GM12873 (cell line): ENCODE data around the gene SLC31A2.

Source experiments
- TF ChIP-seq, protein P1 (sequence below): IDR thresholded peaks from 2 replicates; pipeline ENCODE4 v1.5.1; 2012; ENCODE audit warnings: low read depth, mild to moderate bottlenecking, moderate library complexity, low read length, control low read depth; ENCODE audit not compliant: insufficient read depth; ENCODE audit errors: missing control alignments

SLC31A2 gene

DNA sequence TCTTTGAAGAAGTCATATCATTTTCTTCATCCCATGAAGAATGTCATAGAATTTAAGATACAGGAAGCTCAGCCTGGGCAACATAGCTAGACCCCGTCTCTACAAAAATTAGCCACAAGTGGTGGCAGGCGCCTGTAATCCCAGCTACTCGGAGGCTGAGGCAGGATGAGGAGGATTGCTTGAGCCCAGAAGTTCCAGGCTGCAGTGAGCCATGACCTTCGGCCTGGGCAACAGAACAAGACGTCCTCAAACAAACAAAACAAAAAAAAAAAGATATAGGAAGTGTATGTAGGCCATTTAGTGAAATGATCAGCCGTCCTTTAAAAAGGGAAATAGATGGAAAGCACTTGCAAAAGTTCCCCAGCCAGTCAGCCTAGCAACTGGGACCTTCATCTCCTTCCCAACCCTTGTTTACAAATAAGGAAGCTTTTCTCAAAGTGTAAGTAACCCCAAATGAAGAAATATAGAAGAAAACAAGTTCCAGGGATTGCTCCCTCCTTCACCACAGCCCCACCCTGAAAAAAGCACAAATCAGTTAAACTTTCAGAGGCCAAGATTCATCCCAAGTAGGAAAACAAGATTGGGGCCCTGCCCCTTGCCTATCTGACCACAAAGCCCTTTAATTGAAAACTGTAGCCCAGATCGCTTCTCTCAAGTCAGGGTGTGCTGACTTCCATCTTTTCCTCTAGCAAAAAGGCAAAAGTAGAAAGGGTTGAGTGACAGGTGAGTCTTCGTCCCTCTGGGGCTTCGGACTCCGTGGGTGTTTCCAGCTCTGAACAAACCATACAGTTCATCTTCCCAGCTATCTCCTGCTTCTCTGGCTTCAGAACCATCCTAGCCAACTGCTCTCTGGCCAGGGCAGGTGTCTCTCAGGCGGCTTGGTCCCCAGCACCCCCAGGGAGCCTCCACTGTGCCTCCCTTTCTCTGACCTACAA lies 1.2 kb downstream of the SLC31A2 start:
- TF ChIP-seq, protein P1, sequence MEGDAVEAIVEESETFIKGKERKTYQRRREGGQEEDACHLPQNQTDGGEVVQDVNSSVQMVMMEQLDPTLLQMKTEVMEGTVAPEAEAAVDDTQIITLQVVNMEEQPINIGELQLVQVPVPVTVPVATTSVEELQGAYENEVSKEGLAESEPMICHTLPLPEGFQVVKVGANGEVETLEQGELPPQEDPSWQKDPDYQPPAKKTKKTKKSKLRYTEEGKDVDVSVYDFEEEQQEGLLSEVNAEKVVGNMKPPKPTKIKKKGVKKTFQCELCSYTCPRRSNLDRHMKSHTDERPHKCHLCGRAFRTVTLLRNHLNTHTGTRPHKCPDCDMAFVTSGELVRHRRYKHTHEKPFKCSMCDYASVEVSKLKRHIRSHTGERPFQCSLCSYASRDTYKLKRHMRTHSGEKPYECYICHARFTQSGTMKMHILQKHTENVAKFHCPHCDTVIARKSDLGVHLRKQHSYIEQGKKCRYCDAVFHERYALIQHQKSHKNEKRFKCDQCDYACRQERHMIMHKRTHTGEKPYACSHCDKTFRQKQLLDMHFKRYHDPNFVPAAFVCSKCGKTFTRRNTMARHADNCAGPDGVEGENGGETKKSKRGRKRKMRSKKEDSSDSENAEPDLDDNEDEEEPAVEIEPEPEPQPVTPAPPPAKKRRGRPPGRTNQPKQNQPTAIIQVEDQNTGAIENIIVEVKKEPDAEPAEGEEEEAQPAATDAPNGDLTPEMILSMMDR, result no peak

DNA sequence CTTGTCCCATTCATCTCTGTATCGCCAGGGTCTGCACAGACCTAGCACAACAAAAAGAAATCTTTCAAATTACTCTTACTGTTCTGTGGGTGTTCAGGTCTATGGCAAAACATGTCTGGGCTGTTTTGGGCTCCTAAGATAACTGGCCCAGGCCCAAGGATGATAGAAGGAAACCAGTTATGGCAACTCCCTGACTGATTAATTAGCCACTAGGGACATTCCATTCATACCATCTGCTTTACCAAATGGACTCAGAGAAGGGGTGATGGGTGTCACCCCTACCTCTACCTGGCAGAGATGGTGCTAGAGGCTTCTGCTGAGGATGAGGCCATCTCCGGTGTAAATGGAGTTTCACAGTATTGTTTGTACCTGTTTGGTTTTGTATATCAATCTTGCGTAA lies 1.9 kb downstream of the SLC31A2 start:
- TF ChIP-seq, protein P1, result peak; percentile 8

DNA sequence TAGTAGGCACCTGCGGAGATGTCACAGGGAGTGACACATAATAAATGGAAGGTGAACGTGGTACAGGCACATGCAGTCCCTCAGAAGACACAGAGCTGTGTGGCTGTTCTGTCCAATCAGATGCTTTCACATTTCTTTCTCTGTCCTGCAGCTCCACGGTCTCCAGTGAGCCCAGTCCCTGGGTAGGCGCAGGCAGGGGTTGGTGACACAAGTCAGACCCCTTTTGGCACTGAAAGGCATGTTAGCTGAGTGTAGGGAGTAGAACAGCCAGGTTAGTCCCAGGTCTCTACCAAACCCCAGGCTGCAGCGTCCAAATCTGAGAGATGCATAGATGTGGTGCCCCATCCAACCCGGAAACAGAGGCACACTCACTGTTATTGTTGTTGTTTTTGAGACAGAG lies 2.8 kb downstream of the SLC31A2 start:
- TF ChIP-seq, protein P1, result no peak

DNA sequence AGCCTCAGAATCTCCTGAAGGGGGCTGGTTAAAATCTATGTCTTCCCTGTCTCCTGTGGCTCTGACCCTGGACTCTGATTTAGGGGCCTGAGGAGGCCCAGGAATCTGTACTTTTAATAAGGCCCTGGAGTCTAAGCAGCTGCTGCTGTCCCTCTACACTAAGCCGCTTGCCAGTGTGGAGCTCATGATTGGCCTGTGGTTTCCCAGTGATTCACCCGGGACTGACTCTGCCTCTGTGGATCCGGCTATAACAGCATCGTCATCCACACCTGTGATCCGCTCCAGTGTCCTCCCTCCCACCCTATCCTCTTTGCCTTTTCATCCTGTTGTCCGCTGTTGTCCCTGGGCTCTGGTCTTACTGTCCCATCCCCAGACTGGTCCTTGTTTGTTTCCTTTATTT lies 3.7 kb downstream of the SLC31A2 start:
- TF ChIP-seq, protein P1, result no peak

DNA sequence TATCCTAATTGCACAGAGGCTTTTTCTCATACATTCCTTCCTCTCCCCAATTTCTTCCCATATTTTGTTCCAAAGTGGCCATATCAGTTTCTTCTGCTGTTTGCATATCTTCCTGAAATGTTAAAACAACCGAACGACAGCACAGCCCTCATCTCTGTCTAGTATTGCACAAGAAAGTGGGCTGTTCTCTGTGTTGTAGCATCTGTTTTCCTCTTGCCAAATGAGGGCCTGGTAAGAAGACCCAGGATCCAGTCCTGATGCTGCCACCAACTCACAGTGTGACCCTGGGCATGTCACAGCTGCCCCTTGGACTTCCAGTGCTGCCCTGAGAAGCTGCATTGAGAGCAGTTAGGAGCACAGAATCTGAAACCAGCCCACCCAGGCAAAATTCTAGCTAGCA lies 4.1 kb downstream of the SLC31A2 start:
- TF ChIP-seq, protein P1, result no peak

DNA sequence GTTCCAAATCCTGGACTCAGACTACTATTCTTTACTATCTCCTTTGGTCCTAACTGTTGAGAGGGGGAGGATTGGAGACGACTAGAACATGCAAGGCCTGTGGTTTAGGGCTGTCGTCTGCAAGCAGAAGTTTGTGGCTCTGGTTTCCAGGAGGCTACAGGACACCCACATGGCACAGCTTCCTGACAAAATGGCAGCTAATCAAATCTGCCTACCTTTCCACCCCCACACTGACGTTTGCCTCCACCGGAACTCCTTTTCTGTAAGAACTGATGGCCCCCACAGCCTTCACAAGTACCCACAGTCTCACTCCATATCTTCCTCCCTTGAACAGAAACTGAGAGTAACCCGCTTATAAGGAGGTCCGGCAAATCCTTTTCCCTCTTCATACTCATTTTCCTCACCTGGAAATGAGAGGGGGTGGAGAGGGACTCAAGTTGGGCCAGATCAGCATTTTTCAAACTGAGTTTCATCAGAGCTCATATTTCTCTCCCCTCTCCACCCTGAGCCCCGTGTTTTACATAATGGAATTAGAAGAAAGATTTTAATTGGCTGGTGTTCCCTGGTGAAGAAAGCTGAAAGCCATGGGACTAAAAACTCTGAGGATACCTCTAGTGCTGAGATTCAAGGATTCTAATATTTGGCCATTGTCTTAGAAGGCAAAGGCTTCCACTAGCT lies 5.2 kb downstream of the SLC31A2 start:
- TF ChIP-seq, protein P1, result no peak

DNA sequence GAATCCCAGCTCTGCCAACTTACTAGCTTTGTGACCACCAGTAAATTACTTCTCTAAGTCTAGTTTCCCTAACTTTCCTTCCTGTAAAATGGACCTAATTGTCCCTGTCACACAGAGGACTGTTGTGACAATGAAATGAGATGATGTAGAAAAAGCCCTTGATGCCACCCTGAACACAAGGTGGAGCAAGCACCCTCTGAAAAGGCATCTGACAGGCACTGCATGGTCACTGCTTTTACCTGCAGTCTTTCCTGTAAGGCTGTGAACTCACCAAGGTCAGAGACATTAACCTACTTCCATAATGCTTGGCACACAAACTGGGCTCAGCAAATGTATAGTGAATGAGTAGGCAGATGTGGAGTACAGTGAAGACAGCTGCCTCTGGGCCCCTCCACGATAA lies 6.1 kb downstream of the SLC31A2 start:
- TF ChIP-seq, protein P1, result peak; percentile 19
